ACC112 (cell line): ENCODE data around the gene PPP1R10.

ENCODE experiments used
- H2AFZ ChIP-seq: fragments of 200-600 bp; sonication (generic); one replicate; pipeline ENCODE4 v1.6.0; 2017; ENCODE audit warnings: antibody characterized with exemption, low read length; ENCODE audit not compliant: unreplicated experiment
- H3K27ac ChIP-seq: fragments of 200-600 bp; sonication (generic); 2 replicates; pipeline ENCODE4 v1.5.1; 2014; ENCODE audit warnings: low read depth, mild to moderate bottlenecking, antibody characterized with exemption, low read length, moderate library complexity
- H3K27me3 ChIP-seq: fragments of 200-600 bp; sonication (generic); 2 replicates; pipeline ENCODE4 v1.6.1; 2014; ENCODE audit warnings: mild to moderate bottlenecking, antibody characterized with exemption, low read length, moderate library complexity, mixed read lengths; ENCODE audit not compliant: insufficient read depth
- H3K36me3 ChIP-seq: fragments of 200-600 bp; sonication (generic); 2 replicates; pipeline ENCODE4 v1.6.1; 2016; ENCODE audit warnings: mild to moderate bottlenecking, antibody characterized with exemption, low read length, moderate library complexity, mixed read lengths; ENCODE audit not compliant: insufficient read depth
- H3K4me1 ChIP-seq: fragments of 200-600 bp; sonication (generic); one replicate; pipeline ENCODE4 v1.6.1; 2016; ENCODE audit warnings: low read length, mixed read lengths; ENCODE audit not compliant: insufficient read depth, unreplicated experiment, control insufficient read depth
- H3K4me3 ChIP-seq: fragments of 200-600 bp; sonication (generic); 2 replicates; pipeline ENCODE4 v1.5.1; 2014; ENCODE audit warnings: mild to moderate bottlenecking, low read depth, low read length
- H3K79me2 ChIP-seq: fragments of 200-600 bp; sonication (generic); one replicate; pipeline ENCODE4 v1.6.0; 2016; ENCODE audit warnings: low read length; ENCODE audit not compliant: control insufficient read depth, unreplicated experiment, insufficient read depth

PPP1R10 gene

GRCh38 chr6:30556066-30556905 is 60.8 kb downstream of the PPP1R10 start, which contains the start of gene GNL1:
Gene GNL1 (minus strand): TSS chr6:30556489. CDS start chr6:30556203, 286 bp downstream.
- Histone ChIP-seq H3K36me3 (peaks cover 9% of the 10 kb centered on the region), H3K27ac (peak within 1 kb of the TSS; percentile 91), H2AFZ (peak within 1 kb of the TSS; percentile 76), H3K79me2 (peaks cover 40% of the 10 kb centered on the region), H3K27me3 (no peaks in the 10 kb centered on the region), H3K4me3 (peak within 1 kb of the TSS; percentile 96), H3K4me1 (peaks cover 18% of the 10 kb centered on the region)

- peaks cover 37% of the 10 kb centered on the region for H3K79me2 ChIP-seq
- H3K27ac ChIP-seq: peak overlapping the region; percentile 91
These were observed 61.3 kb downstream of the PPP1R10 start for GRCh38 chr6:30555816-30556065.

DNA sequence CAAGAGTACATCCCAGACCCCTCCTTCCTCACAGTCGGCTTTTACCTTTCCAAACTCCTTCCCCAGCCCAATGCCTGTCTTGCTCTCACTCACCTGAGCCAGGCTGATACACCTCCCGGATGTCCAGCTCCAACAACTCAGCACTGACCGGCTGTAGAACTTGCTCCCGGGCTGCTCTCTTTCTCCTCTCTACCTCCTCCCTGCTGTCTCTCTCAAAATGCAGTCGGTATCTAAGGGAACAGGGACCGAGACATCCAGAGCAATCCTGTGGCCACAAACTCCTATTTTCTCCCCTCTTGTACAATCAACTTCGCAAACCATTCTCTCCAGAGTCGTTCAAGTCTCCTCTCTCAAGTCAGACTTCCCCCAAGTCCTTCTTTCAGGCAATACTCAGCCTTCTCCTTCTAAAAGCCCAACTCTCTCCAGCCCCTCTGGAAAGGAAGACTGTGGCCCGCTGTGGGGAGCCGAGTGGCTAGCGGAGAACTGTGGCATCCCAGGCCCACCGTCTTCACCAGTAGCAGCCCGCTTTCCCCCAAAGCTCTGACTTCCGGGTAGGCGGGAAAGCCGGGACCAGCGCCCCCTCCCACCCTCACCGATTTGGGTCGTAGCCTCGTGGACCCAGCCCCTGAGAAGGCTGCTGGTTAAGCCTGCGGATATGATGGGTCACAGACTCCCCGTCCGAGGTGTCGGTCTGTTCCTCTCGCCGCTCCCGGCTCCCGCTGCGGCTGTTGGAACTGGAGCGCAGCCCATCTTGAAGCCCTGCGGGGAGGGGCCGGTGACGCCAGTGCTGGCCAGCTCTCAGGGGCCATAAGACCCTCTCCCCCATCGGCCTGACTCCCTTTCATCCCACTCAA is 61.9 kb downstream of the PPP1R10 start:
- Histone ChIP-seq H2AFZ (peak overlapping the region; percentile 69), H3K79me2 (peaks cover 37% of the 10 kb centered on the region), H3K27ac (peak overlapping the region; percentile 91), H3K36me3 (peaks cover 8% of the 10 kb centered on the region; the same call in 1 of the 2 replicates), H3K4me3 (peak overlapping the region; percentile 96), H3K27me3 (no peaks in the 10 kb centered on the region), H3K4me1 (peaks cover 18% of the 10 kb centered on the region)

More at GRCh38 chr6:30555816-30556065, 61.3 kb downstream of the PPP1R10 start:
- Histone ChIP-seq H3K36me3 (peaks cover 8% of the 10 kb centered on the region; the same call in 1 of the 2 replicates), H3K4me3 (peak overlapping the region; percentile 96), H2AFZ (peak overlapping the region; percentile 69), H3K27me3 (no peaks in the 10 kb centered on the region), H3K4me1 (peaks cover 18% of the 10 kb centered on the region)

- Histone ChIP-seq H3K4me3 (peak overlapping the region; percentile 96), H2AFZ (no peak overlapping the region), H3K79me2 (peaks cover 37% of the 10 kb centered on the region), H3K4me1 (peaks cover 18% of the 10 kb centered on the region), H3K27ac (no peak overlapping the region), H3K36me3 (peaks cover 8% of the 10 kb centered on the region; the same call in 1 of the 2 replicates), H3K27me3 (no peaks in the 10 kb centered on the region)
These were observed 62.6 kb downstream of the PPP1R10 start for GRCh38 chr6:30554404-30554803.
